Sigmoid colon (tissue), 4 donors: ENCODE measurements around the gene TBC1D9B.

ENCODE experiments used
- EP300 ChIP-seq, 4 donors: sonication (generic); formaldehyde crosslinking; IDR thresholded peaks; one replicate each; pipeline ENCODE4 v1.6.1; 2017; ENCODE audit warnings: antibody characterized with exemption in 4 of 4
- POLR2A ChIP-seq, 2 donors: fragments of 450-650 bp; IDR thresholded peaks; one replicate each; pipeline ENCODE4 v1.6.1; 2016; ENCODE audit warnings: antibody characterized with exemption in 2 of 2, mild to moderate bottlenecking in 2 of 2, moderate library complexity in 2 of 2

DNA sequence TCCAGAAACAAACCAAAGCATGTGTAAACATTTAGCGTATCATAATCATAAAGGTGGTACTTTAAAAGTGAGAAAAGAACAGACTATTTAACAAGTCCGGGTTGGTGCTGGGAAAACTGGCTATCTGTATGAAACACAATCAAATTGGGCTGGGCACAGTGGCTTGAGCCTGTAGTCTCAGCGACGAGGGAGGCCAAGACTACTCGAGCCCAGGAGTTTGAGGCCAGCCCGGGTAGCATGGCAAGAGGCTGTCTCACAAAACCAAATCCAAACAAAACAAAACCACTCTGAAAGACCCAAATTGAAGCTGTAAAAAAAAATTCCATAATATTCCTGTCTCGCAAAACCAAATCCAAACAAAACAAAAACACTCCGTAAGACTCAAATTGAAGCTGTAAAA, 53.3 kb downstream of the TBC1D9B start:
- TF ChIP-seq POLR2A (IDR thresholded peaks at IDR 0.05) (no peak), EP300 (IDR thresholded peaks at IDR 0.05) (no peak)
